GM12801 (cell line): ENCODE measurements around the gene POGZ.

Experiments used
- CTCF ChIP-seq: IDR thresholded peaks from one replicate; pipeline ENCODE4 v1.5.1; 2011; ENCODE audit warnings: control low read depth; ENCODE audit not compliant: insufficient read length; ENCODE audit errors: extremely low read depth

POGZ gene

GRCh38 chr1:151371370-151372057, 87.8 kb downstream of the POGZ start:
- no peak for TF ChIP-seq CTCF

- no peak for TF ChIP-seq CTCF
Observed at GRCh38 chr1:151370211-151370911, 88.9 kb downstream of the POGZ start.

- TF ChIP-seq CTCF, result no peak
Observed at GRCh38 chr1:151369621-151370048, 89.7 kb downstream of the POGZ start.

- TF ChIP-seq CTCF, result no peak
Observed at GRCh38 chr1:151369302-151369610, 90.0 kb downstream of the POGZ start.

GRCh38 chr1:151368393-151369301, 90.6 kb downstream of the POGZ start:
- no peak for TF ChIP-seq CTCF

GRCh38 chr1:151367658-151368392, 91.5 kb downstream of the POGZ start:
- TF ChIP-seq CTCF, result no peak

GRCh38 chr1:151364996-151365395, 94.3 kb downstream of the POGZ start:
- TF ChIP-seq CTCF, result no peak
